OCI-LY7 (cell line): ENCODE measurements around the gene LRIF1. TPM values are rescaled to one million over a fixed set of nuclear protein-coding genes. Genes with fewer than 3 reads are reported as not detected.
A peak's percentile ranks its signal among the peaks of the same experiment; 100 is the strongest.

ENCODE experiments used
- Bru-seq: library from RNA; stranded (reverse); fragments of 400-500 nt; gene quantifications from one replicate; lab custom pipeline; 2021; lab: Mats Ljungman, UMichigan
- BruChase-seq, 2 experiments: library from RNA; stranded (reverse); fragments of 400-500 nt; gene quantifications; one replicate each; lab custom pipeline; 2021; lab: Mats Ljungman, UMichigan
- BruUV-seq: library from RNA; stranded (reverse); fragments of 400-500 nt; replicated peaks from 2 replicates; lab custom pipeline; 2021; lab: Mats Ljungman, UMichigan
- CTCF ChIA-PET: fragments of 300-600 bp; sonication (Branson Sonifier 250); formaldehyde crosslinking; loops from one replicate; lab custom pipeline; 2022; ENCODE audit warnings: antibody characterized with exemption; ENCODE audit not compliant: unreplicated experiment; lab: Charles Lee
- POLR2A ChIA-PET: fragments of 300-600 bp; sonication (Branson Sonifier 250); formaldehyde crosslinking; loops from one replicate; lab custom pipeline; 2022; ENCODE audit warnings: antibody characterized with exemption; lab: Charles Lee
- DNase-seq: peaks from one replicate; pipeline ENCODE4 v3.0.0-alpha.2; 2015; ENCODE audit warnings: low spot score
- H2AFZ ChIP-seq: fragments of 200-600 bp; sonication (generic), shearing (Covaris generic); 2 replicates; pipeline ENCODE4 v1.6.1; 2014; ENCODE audit warnings: mild to moderate bottlenecking, antibody characterized with exemption, low read length, moderate library complexity
- H3K27ac ChIP-seq: fragments of 200-600 bp; sonication (generic); 2 replicates; pipeline ENCODE4 v1.5.1; 2014; ENCODE audit warnings: mixed run types, low read depth, mild to moderate bottlenecking, moderate library complexity, low read length, inconsistent platforms; ENCODE audit not compliant: poor library complexity, severe bottlenecking
- H3K36me3 ChIP-seq: fragments of 200-600 bp; sonication (generic); 2 replicates; pipeline ENCODE4 v1.6.1; 2014; ENCODE audit warnings: mild to moderate bottlenecking, antibody characterized with exemption, low read length, moderate library complexity, mixed read lengths; ENCODE audit not compliant: insufficient read depth
- H3K4me1 ChIP-seq: fragments of 200-600 bp; sonication (generic); 2 replicates; pipeline ENCODE4 v1.5.1; 2014; ENCODE audit warnings: mild to moderate bottlenecking, low read length; ENCODE audit not compliant: insufficient read depth, poor library complexity, severe bottlenecking
- H3K4me2 ChIP-seq: fragments of 200-600 bp; sonication (generic); 2 replicates; pipeline ENCODE4 v1.6.1; 2014; ENCODE audit warnings: mild to moderate bottlenecking, low read length
- H3K4me3 ChIP-seq: fragments of 200-600 bp; sonication (generic); 2 replicates; pipeline ENCODE4 v1.5.1; 2014; ENCODE audit warnings: mild to moderate bottlenecking, low read depth, low read length; ENCODE audit not compliant: poor library complexity, severe bottlenecking
- H3K79me2 ChIP-seq: fragments of 200-600 bp; sonication (generic); 2 replicates; pipeline ENCODE4 v1.6.1; 2016; ENCODE audit warnings: low read depth, mild to moderate bottlenecking, low read length, moderate library complexity, mixed read lengths; ENCODE audit not compliant: insufficient read depth
- H3K9me2 ChIP-seq: fragments of 200-600 bp; sonication (generic); 2 replicates; pipeline ENCODE4 v1.6.1; 2016; ENCODE audit warnings: mild to moderate bottlenecking, low read length, mixed read lengths; ENCODE audit not compliant: insufficient read depth
- H3K9me3 ChIP-seq: fragments of 200-600 bp; sonication (generic); 2 replicates; pipeline ENCODE4 v1.6.1; 2014; ENCODE audit warnings: mild to moderate bottlenecking, mixed run types, low read length, mixed read lengths
- H4K20me1 ChIP-seq: fragments of 200-600 bp; sonication (generic); 2 replicates; pipeline ENCODE4 v1.6.1; 2014; ENCODE audit warnings: mild to moderate bottlenecking, antibody characterized with exemption, low read length, moderate library complexity, mixed read lengths; ENCODE audit not compliant: insufficient read depth
- EZH2phosphoT487 ChIP-seq: fragments of 200-600 bp; sonication (generic); IDR thresholded peaks from 2 replicates; pipeline ENCODE4 v1.6.1; 2018; ENCODE audit warnings: low read depth, borderline replicate concordance, mild to moderate bottlenecking, mixed run types, antibody characterized with exemption, low read length, moderate library complexity, mixed read lengths
- intact Hi-C: fragments of 100-400 bp; cut with micrococcal nuclease; formaldehyde crosslinking; loops from one replicate; pipeline ENCODE4 v1.10.0; 2022; ENCODE audit not compliant: unreplicated experiment
- long read RNA-seq: library from polyadenylated mRNA; stranded (forward); transcript quantifications from one replicate; pipeline ENCODE4 v2.0.0, GENCODE V29; 2022
- total RNA-seq, 2 experiments: library from RNA; depleted of rRNA in 1 of 2; stranded (reverse); fragments of >200 nt in 1 of 2; shearing (Covaris generic) in 1 of 2; gene quantifications; 2 replicates each; pipeline ENCODE4 v1.2.3, GENCODE V29; 2014 to 2022
- TF ChIP-seq, protein P1 (sequence below): fragments of 200-600 bp; sonication (generic); conservative IDR thresholded peaks from 2 replicates; pipeline ENCODE4 v1.5.1; 2014; ENCODE audit warnings: mild to moderate bottlenecking, antibody characterized with exemption, low read length, moderate library complexity, mixed read lengths

LRIF1 gene, protein sequence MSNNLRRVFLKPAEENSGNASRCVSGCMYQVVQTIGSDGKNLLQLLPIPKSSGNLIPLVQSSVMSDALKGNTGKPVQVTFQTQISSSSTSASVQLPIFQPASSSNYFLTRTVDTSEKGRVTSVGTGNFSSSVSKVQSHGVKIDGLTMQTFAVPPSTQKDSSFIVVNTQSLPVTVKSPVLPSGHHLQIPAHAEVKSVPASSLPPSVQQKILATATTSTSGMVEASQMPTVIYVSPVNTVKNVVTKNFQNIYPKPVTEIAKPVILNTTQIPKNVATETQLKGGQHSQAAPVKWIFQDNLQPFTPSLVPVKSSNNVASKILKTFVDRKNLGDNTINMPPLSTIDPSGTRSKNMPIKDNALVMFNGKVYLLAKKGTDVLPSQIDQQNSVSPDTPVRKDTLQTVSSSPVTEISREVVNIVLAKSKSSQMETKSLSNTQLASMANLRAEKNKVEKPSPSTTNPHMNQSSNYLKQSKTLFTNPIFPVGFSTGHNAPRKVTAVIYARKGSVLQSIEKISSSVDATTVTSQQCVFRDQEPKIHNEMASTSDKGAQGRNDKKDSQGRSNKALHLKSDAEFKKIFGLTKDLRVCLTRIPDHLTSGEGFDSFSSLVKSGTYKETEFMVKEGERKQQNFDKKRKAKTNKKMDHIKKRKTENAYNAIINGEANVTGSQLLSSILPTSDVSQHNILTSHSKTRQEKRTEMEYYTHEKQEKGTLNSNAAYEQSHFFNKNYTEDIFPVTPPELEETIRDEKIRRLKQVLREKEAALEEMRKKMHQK
- total RNA-seq (2014; rRNA removed; shearing (Covaris generic)) (6.6 and 7.1 TPM in 2 replicates), total RNA-seq (2022) (10.0 and 12.2 TPM in 2 replicates), Bru-seq, nascent RNA (percentile 68 among the genes with signal in this experiment), BruChase-seq, experiment 1, labeled RNA remaining after a 6-hour chase (percentile 69 among the genes with signal in this experiment), BruChase-seq, experiment 2, labeled RNA remaining after a 2-hour chase (percentile 78 among the genes with signal in this experiment)
- long read RNA-seq, transcript LRIF1-201 (4 exons, 3,475 nt), result major isoform, 8 of 21 reads
- long read RNA-seq, partial matches to known transcripts, result 3 of 21 reads
- long read RNA-seq, other reads (novel, unspliced or antisense), result 7 of 21 reads

DNA sequence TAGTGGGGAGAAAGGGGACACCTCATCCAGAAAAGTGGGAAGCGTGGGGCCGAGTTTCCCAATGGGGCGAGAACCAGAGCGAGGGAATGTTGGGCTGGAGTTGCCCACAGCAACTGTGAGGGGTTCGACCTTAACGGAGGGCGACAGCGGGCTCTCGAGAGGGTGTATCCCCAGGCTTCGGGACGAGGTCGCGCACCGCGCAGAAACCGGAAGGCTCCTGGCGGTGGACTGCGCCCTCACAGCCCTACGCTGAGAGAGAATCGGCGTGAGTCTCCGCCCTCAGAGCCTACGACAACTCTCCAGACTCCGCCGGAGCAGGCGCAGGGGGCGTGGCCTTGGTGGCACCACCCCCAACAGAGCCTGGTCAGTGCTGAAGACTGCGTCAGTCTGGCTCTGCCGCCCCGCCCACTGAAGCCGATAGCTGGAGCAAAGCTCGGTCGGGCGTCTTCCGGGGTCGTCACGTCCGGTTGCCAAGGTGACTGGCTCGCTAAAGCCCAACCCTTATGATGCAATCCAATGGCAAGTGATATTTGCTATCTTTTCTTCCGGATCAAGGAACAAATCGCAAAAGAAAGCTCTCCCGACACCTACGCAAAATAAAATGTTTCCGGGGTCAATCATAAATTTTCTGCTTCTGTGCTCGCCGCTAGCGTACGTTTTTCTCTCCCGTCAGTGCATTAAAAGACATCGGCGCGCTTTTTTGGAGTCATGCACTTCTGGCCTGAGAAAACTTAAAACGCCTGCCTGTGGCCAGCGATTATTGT lies at the start of gene LRIF1:
TSS of gene LRIF1 (minus strand) at position 232 of the 764 bp plus-strand sequence. CDS start 234 bp downstream, outside the sequence.
- peaks cover 12% of the 10 kb centered on the region for H3K4me1 ChIP-seq

DNA sequence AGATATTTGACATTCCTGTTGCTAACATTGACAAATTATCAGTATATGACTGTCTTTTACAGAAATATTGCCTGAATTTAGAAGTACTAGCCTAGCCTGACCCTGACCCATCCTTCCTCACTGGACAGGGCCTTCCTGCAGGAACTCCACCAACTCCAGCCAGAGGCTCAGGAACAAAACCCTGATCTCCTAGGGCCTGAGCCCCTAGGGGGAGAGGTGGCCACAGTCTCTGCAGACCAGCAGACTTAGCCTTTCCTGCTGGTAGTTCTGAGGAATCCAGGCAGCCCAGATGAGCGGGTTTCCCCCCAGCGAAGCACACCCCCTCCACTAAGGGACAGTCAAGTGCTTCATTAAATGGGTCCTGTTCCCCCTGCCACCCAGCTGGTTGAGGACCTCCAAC lies 44.3 kb upstream of the LRIF1 start:
- H3K4me2 ChIP-seq, result no peak overlapping the region
- CTCF ChIA-PET, result no interaction called here
- H4K20me1 ChIP-seq, result no peaks in the 10 kb centered on the region
- no peaks in the 10 kb centered on the region for H3K9me2 ChIP-seq
- no peak overlapping the region for H3K4me3 ChIP-seq
- TF ChIP-seq EZH2phosphoT487, result no peak
- TF ChIP-seq, protein P1, sequence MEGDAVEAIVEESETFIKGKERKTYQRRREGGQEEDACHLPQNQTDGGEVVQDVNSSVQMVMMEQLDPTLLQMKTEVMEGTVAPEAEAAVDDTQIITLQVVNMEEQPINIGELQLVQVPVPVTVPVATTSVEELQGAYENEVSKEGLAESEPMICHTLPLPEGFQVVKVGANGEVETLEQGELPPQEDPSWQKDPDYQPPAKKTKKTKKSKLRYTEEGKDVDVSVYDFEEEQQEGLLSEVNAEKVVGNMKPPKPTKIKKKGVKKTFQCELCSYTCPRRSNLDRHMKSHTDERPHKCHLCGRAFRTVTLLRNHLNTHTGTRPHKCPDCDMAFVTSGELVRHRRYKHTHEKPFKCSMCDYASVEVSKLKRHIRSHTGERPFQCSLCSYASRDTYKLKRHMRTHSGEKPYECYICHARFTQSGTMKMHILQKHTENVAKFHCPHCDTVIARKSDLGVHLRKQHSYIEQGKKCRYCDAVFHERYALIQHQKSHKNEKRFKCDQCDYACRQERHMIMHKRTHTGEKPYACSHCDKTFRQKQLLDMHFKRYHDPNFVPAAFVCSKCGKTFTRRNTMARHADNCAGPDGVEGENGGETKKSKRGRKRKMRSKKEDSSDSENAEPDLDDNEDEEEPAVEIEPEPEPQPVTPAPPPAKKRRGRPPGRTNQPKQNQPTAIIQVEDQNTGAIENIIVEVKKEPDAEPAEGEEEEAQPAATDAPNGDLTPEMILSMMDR, result no peak
- BruUV-seq, result no TSS peak
- POLR2A ChIA-PET, result no interaction called here
- H2AFZ ChIP-seq, result no peak overlapping the region
- H3K9me3 ChIP-seq, result peaks cover 7% of the 10 kb centered on the region; the same call in 1 of the 2 replicates
- intact Hi-C loops, result no loop called here
- DNase-seq, result no peak
- no peak overlapping the region for H3K27ac ChIP-seq
- H3K4me1 ChIP-seq, result no peaks in the 10 kb centered on the region
- H3K36me3 ChIP-seq, result no peaks in the 10 kb centered on the region
- no peaks in the 10 kb centered on the region for H3K79me2 ChIP-seq

More for the DNA sequence above, at the start of gene LRIF1:
- Histone ChIP-seq H3K4me3 (peak within 1 kb of the TSS; percentile 70), H3K9me2 (no peaks in the 10 kb centered on the region), H3K9me3 (peaks cover 12% of the 10 kb centered on the region; the same call in 1 of the 2 replicates), H3K27ac (peak within 1 kb of the TSS; percentile 50), H3K4me2 (peak within 1 kb of the TSS; percentile 63), H3K79me2 (peaks cover 16% of the 10 kb centered on the region; the same call in 1 of the 2 replicates), H2AFZ (peak within 1 kb of the TSS; percentile 95), H3K36me3 (no peaks in the 10 kb centered on the region), H4K20me1 (no peaks in the 10 kb centered on the region)
- no TSS peak for BruUV-seq
- intact Hi-C loops, result no loop called here
- peak; percentile 98 for DNase-seq
- TF ChIP-seq EZH2phosphoT487, result no peak
- TF ChIP-seq, protein P1, result no peak
- ChIA-PET CTCF (no interaction called here), POLR2A (interaction anchor here (0.6 to 1.5 kb wide), 5 partner anchors 11 to 177 kb away, joined by 3 to 5 read pairs (median 3); no protein-coding TSS in a partner anchor)
